Adrenal gland (tissue), 12 donors: ENCODE results near the gene ANKS1A. TPM values are rescaled to one million over a fixed set of nuclear protein-coding genes. Genes with fewer than 3 reads are reported as not detected.
A peak's percentile ranks its signal among the peaks of the same experiment; 100 is the strongest.

Source experiments
- DNase-seq, 7 donors: peaks; one replicate each; pipeline ENCODE4 v3.0.0-alpha.2; 2019 to 2020
- H3K27ac ChIP-seq, 5 donors: fragments of 200-600 bp; sonication (generic) in 4 of 5; 1 replicate in 3 of 5; 2 replicates in 2 of 5; pipeline versions ENCODE4 v1.5.1 to v1.8.0; 2016 to 2020; ENCODE audit warnings: mild to moderate bottlenecking in 1 of 5
- H3K27me3 ChIP-seq: fragments of 200-600 bp; 2 replicates; pipeline ENCODE4 v1.8.0; 2021
- H3K36me3 ChIP-seq, 2 donors: fragments of 200-600 bp; replicated peaks in 1 of 2; 1 replicate in 1 of 2; 2 replicates in 1 of 2; pipeline versions ENCODE4 v1.5.1 to v1.8.0; 2018 to 2022
- H3K4me1 ChIP-seq, 2 donors: fragments of 200-600 bp; replicated peaks in 1 of 2; 1 replicate in 1 of 2; 2 replicates in 1 of 2; pipeline versions ENCODE4 v1.5.1 to v1.8.0; 2018 to 2021
- H3K4me3 ChIP-seq, 4 donors: fragments of 200-600 bp; sonication (generic) in 3 of 4; one replicate each; pipeline ENCODE4 v1.5.1; 2016 to 2018
- H3K9me3 ChIP-seq, 3 donors: fragments of 200-600 bp; sonication (generic) in 1 of 3; replicated peaks in 1 of 3; 1 replicate in 2 of 3; 2 replicates in 1 of 3; pipeline versions ENCODE4 v1.5.1 to v1.8.0; 2016 to 2021
- CTCF ChIP-seq, 6 experiments: fragments of 450-650 bp in 4 of 6; fragments of 200-600 bp in 2 of 6; sonication (generic) in 1 of 6; IDR thresholded peaks; 1 replicate in 5 of 6; 2 replicates in 1 of 6; pipeline versions ENCODE4 v1.5.1 to v1.8.0; 2016 to 2021; ENCODE audit warnings: antibody characterized with exemption in 6 of 6, mild to moderate bottlenecking in 2 of 6, moderate library complexity in 1 of 6
- POLR2A ChIP-seq, 2 donors: fragments of 450-650 bp; IDR thresholded peaks; one replicate each; pipeline ENCODE4 v1.6.1; 2017; ENCODE audit warnings: antibody characterized with exemption in 2 of 2, mild to moderate bottlenecking in 2 of 2, moderate library complexity in 1 of 2
- WGBS, 4 donors: extraction: QIAGEN DNeasy Blood & Tissue Kit in 2 of 4; methylation state at CpG; one replicate each; pipeline versions ENCODE4 v1.1.5 to v1.1.7; 2013 to 2017; 5-methylcytosine and 5-hydroxymethylcytosine counted together
- intact Hi-C, 2 donors: fragments of 100-400 bp; cut with DNase I; formaldehyde crosslinking; loops; one replicate each; pipeline versions ENCODE4 v1.14.1 to v1.15.0; 2022 to 2023
- polyA plus RNA-seq, 3 donors: library from polyadenylated mRNA; stranded (reverse); fragments of 200-250 nt in 2 of 3; fragments of 350-450 nt in 1 of 3; fragmentation: Illumina TruSeq in 1 of 3; extraction: RNeasy Lipid Tissue Mini Kit (QIAGEN cat#74804) in 1 of 3; gene quantifications; one replicate each; pipeline ENCODE4 v1.2.3, GENCODE V29; 2013 to 2014
- total RNA-seq, 9 donors: library from RNA; depleted of rRNA in 4 of 9; stranded (reverse); fragments of >200 nt in 4 of 9; fragments of 120-200 nt in 1 of 9; fragmentation: NEBNext Ultra II Directional in 1 of 9; extraction: Animal tissue kit (Norgen Biotek cat#: 25700) in 1 of 9; gene quantifications; one replicate each; pipeline versions ENCODE4 v1.1.0 to v1.2.4, GENCODE V29; 2013 to 2023
- donor health status: healthy with polysubstance abuse.
- donor health status: Bipolar disorder and iron deficiency.
- donor health status: DM: yes; HTN: yes; CAD: no.
- donor health status: DM: no; HTN: no; CAD: no.
- donor health status: DM: no; HTN: no; CAD: no.
- donor health status: DM: yes; HTN: yes; CAD: no.

Gene ANKS1A
- total and polyA plus RNA-seq, 12 donors, result 11.7 to 68.0 (median 42.4) TPM

GRCh38 chr6:34920097-34920496 lies 31.0 kb downstream of the ANKS1A start:
- WGBS, 4 donors, result 84 to 100% (median 95%) methylated on average over 4 of the region's 4 CpGs
- intact Hi-C loops, result no loop called here
- DNase-seq, result no peak
- H3K27ac ChIP-seq, result no peak overlapping the region
- no peaks in the 10 kb centered on the region for H3K9me3 ChIP-seq
- H3K27me3 ChIP-seq, result no peaks in the 10 kb centered on the region
- TF ChIP-seq CTCF (IDR thresholded peaks at IDR 0.05), result no peak
- H3K4me1 ChIP-seq, result peaks cover 0 to 34% of the 10 kb centered on the region in 2 donors
- H3K36me3 ChIP-seq, result no peaks in the 10 kb centered on the region
- H3K4me3 ChIP-seq, result no peak overlapping the region

GRCh38 chr6:34922177-34922663 lies 33.2 kb downstream of the ANKS1A start:
- intact Hi-C loops, result no loop called here

GRCh38 chr6:34924831-34925625 lies 36.0 kb downstream of the ANKS1A start:
- H3K36me3 ChIP-seq, result no peaks in the 10 kb centered on the region
- WGBS, 4 donors, result 92 to 97% (median 94%) methylated on average over 9 of the region's 9 CpGs
- peaks cover 0 to 10% of the 10 kb centered on the region in 2 donors for H3K4me1 ChIP-seq
- H3K9me3 ChIP-seq, result no peaks in the 10 kb centered on the region
- no peak for TF ChIP-seq POLR2A (IDR thresholded peaks at IDR 0.05)
- no peak for TF ChIP-seq CTCF (IDR thresholded peaks at IDR 0.05)
- no peaks in the 10 kb centered on the region for H3K27me3 ChIP-seq
- DNase-seq, result no peak
- no peak overlapping the region for H3K4me3 ChIP-seq
- no peak overlapping the region for H3K27ac ChIP-seq
- intact Hi-C loops, result no loop called here

More at GRCh38 chr6:34922177-34922663, 33.2 kb downstream of the ANKS1A start:
- Histone ChIP-seq H3K36me3 (no peaks in the 10 kb centered on the region), H3K4me1 (peaks cover 0 to 14% of the 10 kb centered on the region in 2 donors), H3K27me3 (no peaks in the 10 kb centered on the region), H3K4me3 (no peak overlapping the region), H3K9me3 (no peaks in the 10 kb centered on the region), H3K27ac (no peak overlapping the region)
- TF ChIP-seq POLR2A (IDR thresholded peaks at IDR 0.05) (no peak), CTCF (IDR thresholded peaks at IDR 0.05) (no peak)
- DNase-seq, result peak in 1 of 7 donors; percentile 27
- WGBS, 4 donors, result 36 to 46% (median 44%) methylated on average over 3 of the region's 3 CpGs

GRCh38 chr6:34926655-34927054 lies 37.6 kb downstream of the ANKS1A start:
- intact Hi-C loops, result no loop called here
- DNase-seq, result no peak

More at GRCh38 chr6:34926655-34927054, 37.6 kb downstream of the ANKS1A start:
- Histone ChIP-seq H3K4me3 (no peak overlapping the region), H3K4me1 (peaks cover under 1 to 19% of the 10 kb centered on the region in 2 donors), H3K27me3 (no peaks in the 10 kb centered on the region), H3K9me3 (no peaks in the 10 kb centered on the region), H3K27ac (no peak overlapping the region), H3K36me3 (no peaks in the 10 kb centered on the region)
- no peak for TF ChIP-seq CTCF (IDR thresholded peaks at IDR 0.05)
- TF ChIP-seq POLR2A (IDR thresholded peaks at IDR 0.05), result no peak
